Osteoblast (primary cell): ENCODE results near the gene INPP5A. TPM values are rescaled to one million over a fixed set of nuclear protein-coding genes. Genes with fewer than 3 reads are reported as not detected.

Experiments used
- DNase-seq: peaks from one replicate; pipeline ENCODE4 v3.0.0; 2011; ENCODE audit warnings: low spot score, mixed read lengths; ENCODE audit not compliant: insufficient read length; ENCODE audit errors: missing footprints
- H2AFZ ChIP-seq: 2 replicates; pipeline ENCODE4 v1.6.0; 2011; ENCODE audit warnings: mild to moderate bottlenecking, low read length
- H3K27ac ChIP-seq: 2 replicates; pipeline ENCODE4 v1.5.1; 2011; ENCODE audit warnings: mild to moderate bottlenecking, low read depth, low read length, moderate library complexity
- H3K27me3 ChIP-seq: 2 replicates; pipeline ENCODE4 v1.6.0; 2012; ENCODE audit warnings: mild to moderate bottlenecking, control low read depth, inconsistent platforms, low read length, moderate library complexity; ENCODE audit not compliant: insufficient read depth
- H3K36me3 ChIP-seq: 2 replicates; pipeline ENCODE4 v1.5.1; 2011; ENCODE audit warnings: mild to moderate bottlenecking, low read length, control low read depth, moderate library complexity; ENCODE audit not compliant: insufficient read depth
- H3K4me1 ChIP-seq: 2 replicates; pipeline ENCODE4 v1.5.1; 2011; ENCODE audit warnings: mild to moderate bottlenecking, low read length, control low read depth, moderate library complexity; ENCODE audit not compliant: insufficient read depth
- H3K4me2 ChIP-seq: 2 replicates; pipeline ENCODE4 v1.6.0; 2011; ENCODE audit warnings: mild to moderate bottlenecking, low read length; ENCODE audit not compliant: insufficient read depth
- H3K4me3 ChIP-seq: fragments of 200-600 bp; sonication (generic); 3 replicates; pipeline ENCODE4 v1.5.1; 2012; ENCODE audit warnings: mild to moderate bottlenecking, low read length, inconsistent platforms; ENCODE audit not compliant: insufficient read depth
- H3K79me2 ChIP-seq: 2 replicates; pipeline ENCODE4 v1.6.0; 2012; ENCODE audit warnings: mild to moderate bottlenecking, low read length, control low read depth, inconsistent platforms; ENCODE audit not compliant: insufficient read depth
- H3K9me3 ChIP-seq: 2 replicates; pipeline ENCODE4 v1.5.1; 2011; ENCODE audit warnings: low read depth, low read length, control low read depth
- H4K20me1 ChIP-seq: 2 replicates; pipeline ENCODE4 v1.6.0; 2012; ENCODE audit warnings: mild to moderate bottlenecking, low read length, control low read depth; ENCODE audit not compliant: insufficient read depth
- total RNA-seq: library from RNA; depleted of rRNA; stranded (reverse); fragments of >200 nt; gene quantifications from 2 replicates; pipeline ENCODE4 v1.2.3, GENCODE V29; 2012
- TF ChIP-seq, protein P1 (sequence below): IDR thresholded peaks from 2 replicates; pipeline ENCODE4 v1.5.1; 2011; ENCODE audit warnings: mild to moderate bottlenecking, low read depth, low read length, moderate library complexity; ENCODE audit errors: extremely low read depth

Gene INPP5A
- total RNA-seq, 1 donor: 22.8 TPM

DNA sequence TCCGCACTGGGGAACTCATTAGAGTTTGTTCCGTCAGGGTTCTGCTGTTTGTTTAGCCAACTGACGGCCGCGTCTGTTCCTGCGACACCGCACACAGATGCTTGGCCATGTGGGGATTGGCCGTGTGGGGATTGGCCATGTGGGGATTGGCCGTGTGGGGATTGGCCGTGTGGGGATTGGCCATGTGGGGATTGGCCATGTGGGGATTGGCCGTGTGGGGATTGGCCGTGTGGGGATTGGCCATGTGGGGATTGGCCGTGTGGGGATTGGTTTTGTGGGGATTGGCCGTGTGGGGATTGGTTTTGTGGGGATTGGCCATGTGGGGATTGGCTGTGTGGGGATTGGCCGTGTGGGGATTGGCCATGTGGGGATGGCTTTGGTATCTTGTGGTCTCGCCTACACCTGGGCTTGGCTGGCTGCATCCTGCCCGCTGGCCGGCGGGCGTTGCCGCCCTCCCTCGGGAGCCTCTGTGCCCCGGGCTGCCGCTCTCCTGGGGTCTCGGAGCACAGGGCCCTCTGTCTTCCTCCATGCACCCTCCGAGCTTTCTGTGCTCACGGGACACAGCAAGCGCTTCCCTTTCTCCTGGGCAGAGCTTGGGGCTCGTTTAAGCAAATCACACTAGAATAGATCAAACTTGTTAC, 185.9 kb downstream of the INPP5A start:
- H2AFZ ChIP-seq: no peak overlapping the region
- H4K20me1 ChIP-seq: no peaks in the 10 kb centered on the region
- H3K79me2 ChIP-seq: no peaks in the 10 kb centered on the region
- H3K4me3 ChIP-seq: no peak overlapping the region
- H3K9me3 ChIP-seq: no peaks in the 10 kb centered on the region
- H3K36me3 ChIP-seq: no peaks in the 10 kb centered on the region
- no peaks in the 10 kb centered on the region for H3K4me1 ChIP-seq
- no peak for DNase-seq
- no peaks in the 10 kb centered on the region for H3K27me3 ChIP-seq
- no peak overlapping the region for H3K4me2 ChIP-seq
- TF ChIP-seq, protein P1, sequence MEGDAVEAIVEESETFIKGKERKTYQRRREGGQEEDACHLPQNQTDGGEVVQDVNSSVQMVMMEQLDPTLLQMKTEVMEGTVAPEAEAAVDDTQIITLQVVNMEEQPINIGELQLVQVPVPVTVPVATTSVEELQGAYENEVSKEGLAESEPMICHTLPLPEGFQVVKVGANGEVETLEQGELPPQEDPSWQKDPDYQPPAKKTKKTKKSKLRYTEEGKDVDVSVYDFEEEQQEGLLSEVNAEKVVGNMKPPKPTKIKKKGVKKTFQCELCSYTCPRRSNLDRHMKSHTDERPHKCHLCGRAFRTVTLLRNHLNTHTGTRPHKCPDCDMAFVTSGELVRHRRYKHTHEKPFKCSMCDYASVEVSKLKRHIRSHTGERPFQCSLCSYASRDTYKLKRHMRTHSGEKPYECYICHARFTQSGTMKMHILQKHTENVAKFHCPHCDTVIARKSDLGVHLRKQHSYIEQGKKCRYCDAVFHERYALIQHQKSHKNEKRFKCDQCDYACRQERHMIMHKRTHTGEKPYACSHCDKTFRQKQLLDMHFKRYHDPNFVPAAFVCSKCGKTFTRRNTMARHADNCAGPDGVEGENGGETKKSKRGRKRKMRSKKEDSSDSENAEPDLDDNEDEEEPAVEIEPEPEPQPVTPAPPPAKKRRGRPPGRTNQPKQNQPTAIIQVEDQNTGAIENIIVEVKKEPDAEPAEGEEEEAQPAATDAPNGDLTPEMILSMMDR: no peak
- no peak overlapping the region for H3K27ac ChIP-seq

DNA sequence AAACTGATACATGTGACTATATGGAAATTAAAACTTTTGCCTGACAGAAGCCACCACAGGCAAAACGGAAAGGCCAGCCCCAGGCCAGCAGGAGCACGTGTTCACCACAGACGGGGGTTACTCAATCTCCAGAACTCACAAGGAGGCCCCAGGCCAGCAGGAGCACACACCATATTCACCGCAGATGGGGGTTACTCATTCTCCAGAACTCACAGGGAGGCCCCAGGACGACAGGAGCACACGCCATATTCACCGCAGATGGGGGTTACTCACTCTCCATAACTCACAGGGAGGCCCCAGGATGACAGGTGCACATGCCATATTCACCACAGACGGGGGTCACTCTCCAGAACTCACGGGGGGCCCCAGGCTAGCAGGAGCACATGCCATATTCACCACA, 186.9 kb downstream of the INPP5A start:
- Histone ChIP-seq H3K4me3 (no peak overlapping the region), H3K27ac (no peak overlapping the region), H4K20me1 (no peaks in the 10 kb centered on the region), H3K4me2 (no peak overlapping the region), H3K79me2 (no peaks in the 10 kb centered on the region), H2AFZ (no peak overlapping the region), H3K36me3 (no peaks in the 10 kb centered on the region), H3K27me3 (no peaks in the 10 kb centered on the region), H3K9me3 (no peaks in the 10 kb centered on the region), H3K4me1 (no peaks in the 10 kb centered on the region)
- DNase-seq: no peak
- TF ChIP-seq, protein P1: no peak

DNA sequence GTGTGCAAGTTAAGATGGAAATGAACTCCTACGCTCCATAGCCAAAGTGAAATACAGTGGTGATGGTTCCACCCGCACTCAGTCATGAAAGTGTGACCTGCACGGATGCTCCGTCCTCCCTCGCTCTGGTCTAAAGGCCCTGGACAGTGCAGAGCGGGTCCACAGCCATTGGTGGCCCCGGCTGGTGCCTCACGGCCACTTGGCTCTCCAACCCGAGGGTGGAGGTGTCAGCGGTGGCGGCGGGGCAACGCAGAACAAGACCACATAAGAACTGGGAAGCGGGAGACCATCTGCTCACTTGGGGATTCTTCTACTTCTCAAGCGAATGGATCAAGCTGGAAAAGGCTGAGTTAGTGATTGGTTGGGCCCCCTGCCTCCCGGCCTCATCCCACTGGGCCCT, 187.6 kb downstream of the INPP5A start:
- TF ChIP-seq, protein P1: no peak
- H4K20me1 ChIP-seq: no peaks in the 10 kb centered on the region
- H3K27me3 ChIP-seq: no peaks in the 10 kb centered on the region
- H3K79me2 ChIP-seq: no peaks in the 10 kb centered on the region
- no peaks in the 10 kb centered on the region for H3K9me3 ChIP-seq
- DNase-seq: no peak
- no peak overlapping the region for H3K4me2 ChIP-seq
- no peak overlapping the region for H3K4me3 ChIP-seq
- no peaks in the 10 kb centered on the region for H3K4me1 ChIP-seq
- H3K36me3 ChIP-seq: no peaks in the 10 kb centered on the region
- no peak overlapping the region for H3K27ac ChIP-seq
- no peak overlapping the region for H2AFZ ChIP-seq

DNA sequence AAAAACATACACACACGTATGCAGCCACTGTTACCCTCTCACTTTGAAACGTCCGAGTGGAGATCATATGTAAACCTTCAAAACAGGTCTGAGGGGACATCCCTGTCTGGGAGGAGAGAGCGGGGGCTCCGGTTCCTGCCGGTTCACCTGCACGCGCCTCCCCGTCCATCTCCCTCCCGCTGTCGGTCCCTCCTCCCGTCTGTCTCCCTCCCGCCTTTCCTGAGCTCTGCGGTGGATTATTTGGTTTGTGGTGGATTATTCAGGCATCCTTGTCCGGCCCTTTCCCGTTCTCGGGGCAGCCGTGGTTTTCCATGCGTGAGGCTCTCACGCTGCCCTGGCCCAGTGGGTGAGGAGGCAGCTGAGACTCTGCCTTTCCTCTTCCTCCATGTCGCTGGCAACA, 188.6 kb downstream of the INPP5A start:
- Histone ChIP-seq H3K4me3 (no peak overlapping the region), H3K9me3 (no peaks in the 10 kb centered on the region), H3K4me2 (no peak overlapping the region), H3K27ac (no peak overlapping the region), H2AFZ (no peak overlapping the region), H3K27me3 (no peaks in the 10 kb centered on the region), H4K20me1 (no peaks in the 10 kb centered on the region), H3K79me2 (no peaks in the 10 kb centered on the region), H3K36me3 (no peaks in the 10 kb centered on the region), H3K4me1 (no peaks in the 10 kb centered on the region)
- no peak for DNase-seq
- TF ChIP-seq, protein P1: no peak
